ENCODE results near the gene MGAT5B.

MGAT5B gene

DNA sequence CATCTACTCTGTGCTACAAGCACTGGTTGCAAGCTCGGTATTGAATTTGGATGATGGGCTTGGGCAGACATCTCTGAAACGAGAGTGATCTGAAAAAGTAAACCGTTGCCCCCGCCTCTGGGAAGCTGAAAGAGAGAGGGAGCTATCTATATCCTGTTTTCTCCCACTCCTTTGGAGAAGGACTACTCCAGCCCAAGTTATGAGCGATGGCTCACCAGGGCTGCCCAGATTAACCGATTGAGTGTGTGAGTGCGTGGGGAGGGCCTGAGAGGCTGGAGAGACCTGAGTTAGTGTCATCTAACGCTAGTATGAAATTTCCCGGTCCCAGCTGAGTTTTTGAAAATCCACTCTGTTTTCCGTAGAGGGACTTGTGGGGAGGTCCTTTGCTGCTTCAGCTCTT, 11.5 kb downstream of the MGAT5B start:
- DNase-seq (ENCODE audit: low spot score) = no peak

DNA sequence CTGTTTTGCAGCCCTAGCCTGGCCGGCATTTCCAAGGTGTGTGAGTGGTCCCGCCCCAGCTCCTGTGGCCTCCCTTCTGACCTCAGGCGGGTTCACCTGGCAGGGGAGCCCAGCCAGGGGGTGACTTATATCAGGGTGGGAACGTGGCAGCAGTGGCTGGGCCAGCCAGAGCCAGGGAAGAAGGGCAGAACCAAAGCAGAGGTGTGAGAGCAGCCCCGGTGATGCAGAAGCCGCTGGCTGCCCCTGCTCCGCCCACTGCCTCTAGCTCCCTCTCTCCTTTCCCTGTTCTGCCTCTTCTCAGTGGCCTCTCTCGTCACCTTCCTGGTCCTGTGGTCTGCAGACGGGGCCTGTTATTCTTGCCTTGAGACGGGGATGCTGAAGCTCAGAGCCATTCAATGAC, 12.1 kb downstream of the MGAT5B start:
- no peak for DNase-seq (ENCODE audit: low spot score)

DNA sequence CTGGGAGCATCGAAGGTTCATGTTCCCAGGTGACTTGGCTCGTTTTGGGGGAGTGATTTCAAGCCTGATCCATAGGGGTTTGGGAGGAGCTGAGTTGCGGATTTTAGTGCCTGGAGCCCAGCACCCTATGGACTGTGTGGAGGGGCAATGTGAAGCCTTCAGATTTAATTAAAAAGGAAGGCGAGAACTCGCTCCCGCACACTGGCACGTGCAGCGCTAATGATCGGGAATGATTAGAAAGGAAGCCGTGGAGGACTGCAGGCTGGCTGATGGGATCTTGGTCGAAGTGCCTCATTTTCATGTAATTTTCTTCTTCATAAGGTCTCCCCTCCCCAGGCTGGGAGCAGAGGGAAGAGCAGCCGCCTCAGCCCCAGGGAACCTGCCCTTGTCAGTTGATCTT, 12.8 kb downstream of the MGAT5B start:
- no peak for DNase-seq (ENCODE audit: low spot score)

DNA sequence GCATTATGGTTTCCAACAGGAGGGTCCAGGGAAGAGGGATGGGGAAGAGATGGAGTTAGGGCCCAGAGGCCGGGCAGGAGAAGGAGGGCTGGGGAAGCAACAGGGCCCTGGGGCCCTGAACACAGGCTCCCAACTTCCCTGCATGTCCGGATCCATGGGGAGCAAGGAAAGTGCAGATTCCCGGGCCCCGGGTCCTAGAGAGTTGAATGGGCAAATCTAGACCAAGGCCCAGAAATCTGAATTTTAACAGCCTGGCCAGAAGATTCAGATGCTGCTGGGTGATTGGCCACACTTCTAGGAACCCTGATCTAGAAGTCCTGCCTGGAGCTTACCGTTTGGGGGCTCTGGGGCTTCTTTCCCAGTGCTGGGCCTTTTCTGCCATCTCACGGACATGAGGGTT, 13.2 kb downstream of the MGAT5B start:
- no peak for DNase-seq (ENCODE audit: low spot score)

DNA sequence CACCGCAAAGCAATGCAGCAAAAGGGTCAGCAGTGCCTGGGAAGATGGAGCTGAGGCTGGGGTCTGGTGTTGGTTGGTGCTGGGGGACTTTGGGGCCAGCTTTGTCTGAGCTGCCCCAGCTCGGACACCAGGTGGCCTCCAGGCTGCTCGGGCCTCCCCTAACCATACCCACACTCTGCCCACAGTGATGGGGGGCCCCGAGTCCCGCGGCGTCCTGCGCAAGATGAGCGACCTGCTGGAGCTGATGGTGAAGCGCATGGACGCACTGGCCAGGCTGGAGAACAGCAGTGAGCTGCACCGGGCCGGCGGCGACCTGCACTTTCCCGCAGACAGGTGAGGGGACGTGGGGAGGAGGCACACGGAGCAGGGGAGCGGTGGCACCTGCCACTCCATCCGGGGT, 13.8 kb downstream of the MGAT5B start:
- no peak for DNase-seq (ENCODE audit: low spot score)

DNA sequence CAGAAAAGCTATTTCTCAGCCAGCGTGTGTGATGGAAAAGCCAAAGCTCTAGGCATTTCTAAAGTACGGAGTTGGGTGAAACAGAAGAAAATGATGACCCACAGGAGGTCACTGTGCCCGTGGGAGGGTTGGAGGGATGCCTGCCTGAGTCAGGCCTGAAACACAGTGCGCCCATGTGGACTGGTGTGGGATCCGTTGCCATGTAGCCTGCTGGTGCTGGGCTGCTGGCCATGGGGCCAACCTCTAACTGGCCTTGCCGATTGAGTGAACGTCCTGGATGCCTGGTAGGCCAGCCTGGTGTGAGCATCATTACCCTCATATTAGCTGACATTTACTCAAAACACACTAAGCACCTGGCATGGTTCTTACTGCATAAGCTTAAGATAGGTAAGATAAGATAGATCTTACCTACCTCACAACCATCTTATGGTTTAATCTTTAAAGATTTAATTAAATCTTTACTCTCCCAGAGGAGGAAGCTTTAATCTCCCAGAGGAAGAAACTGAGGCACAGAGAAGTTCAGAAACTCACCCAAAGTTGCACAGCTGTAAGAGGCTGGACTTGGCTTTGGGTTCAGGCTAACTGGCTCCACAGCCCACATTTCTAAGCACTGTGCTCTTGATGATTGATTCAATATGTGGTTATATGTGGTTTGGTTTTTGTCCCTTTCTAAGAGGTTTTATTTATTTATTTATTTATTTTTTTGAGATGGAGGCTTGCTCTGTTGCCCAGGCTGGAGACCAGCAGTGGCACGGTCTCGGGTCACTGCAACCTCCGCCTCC, 15.7 kb downstream of the MGAT5B start:
- DNase-seq (ENCODE audit: low spot score) = no peak

DNA sequence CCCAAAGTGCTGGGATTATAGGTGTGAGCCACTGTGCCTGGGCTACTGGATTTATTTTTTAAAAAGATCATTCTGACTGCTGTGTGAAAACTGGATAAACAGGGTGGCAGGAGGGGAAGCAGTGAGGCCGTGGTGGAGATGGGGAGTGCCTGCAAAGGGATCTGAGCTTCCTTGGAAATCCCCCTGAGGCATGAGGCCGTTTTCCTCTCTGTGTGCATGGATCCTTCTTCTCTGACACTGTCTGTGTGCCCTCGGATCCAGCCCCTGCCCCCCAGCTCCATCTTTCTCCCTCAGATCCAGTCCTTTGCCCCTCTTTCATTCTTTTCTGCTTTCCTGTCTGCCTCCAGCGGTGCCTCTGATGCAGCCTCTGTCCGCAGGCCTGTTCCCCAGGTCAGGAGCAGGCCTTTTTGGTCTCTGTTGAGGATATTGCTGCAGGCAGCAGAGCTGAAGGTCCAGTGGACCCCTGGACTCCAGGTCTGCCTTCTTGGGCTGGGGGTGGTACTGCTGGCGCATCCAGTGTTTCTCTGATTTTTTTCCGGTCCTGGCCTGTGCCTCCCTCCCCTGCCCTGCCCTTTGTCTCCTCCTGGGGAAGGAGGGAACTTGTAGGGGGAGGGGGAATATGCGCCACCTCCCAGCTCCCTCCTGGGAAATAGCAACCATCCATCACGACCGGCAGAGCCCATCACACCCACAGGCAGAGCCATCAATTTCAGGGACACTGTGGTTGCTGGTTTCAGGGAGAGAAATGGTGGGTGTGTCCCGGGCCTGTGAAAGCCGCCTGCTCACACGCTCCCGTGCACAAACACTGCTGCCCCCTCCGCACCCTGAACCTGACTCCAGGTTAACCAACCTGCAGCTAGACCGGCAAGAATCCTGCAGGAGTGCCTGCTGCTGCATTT, 17.0 kb downstream of the MGAT5B start:
- peak; percentile 82 for DNase-seq (ENCODE audit: low spot score)

DNA sequence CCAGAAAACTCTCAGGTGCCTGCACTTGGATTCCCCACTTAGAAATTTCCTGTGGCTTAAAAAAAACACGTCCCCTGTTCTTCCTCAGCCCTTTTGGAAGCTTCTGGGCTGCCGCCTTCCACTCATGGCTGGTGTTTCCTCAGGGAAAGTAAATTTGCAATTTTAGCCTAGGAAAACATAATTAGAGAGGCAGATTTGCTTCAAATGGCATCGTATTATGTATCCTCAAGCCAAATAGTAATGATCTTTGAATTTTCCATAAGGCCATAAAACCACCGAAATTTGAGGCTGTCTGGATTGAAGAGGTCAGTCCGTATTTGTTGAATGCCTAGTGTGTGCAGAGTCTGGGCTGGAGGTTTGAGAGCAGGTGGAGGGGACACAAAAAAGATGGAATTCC, 17.7 kb downstream of the MGAT5B start:
- DNase-seq (ENCODE audit: low spot score) = no peak

DNA sequence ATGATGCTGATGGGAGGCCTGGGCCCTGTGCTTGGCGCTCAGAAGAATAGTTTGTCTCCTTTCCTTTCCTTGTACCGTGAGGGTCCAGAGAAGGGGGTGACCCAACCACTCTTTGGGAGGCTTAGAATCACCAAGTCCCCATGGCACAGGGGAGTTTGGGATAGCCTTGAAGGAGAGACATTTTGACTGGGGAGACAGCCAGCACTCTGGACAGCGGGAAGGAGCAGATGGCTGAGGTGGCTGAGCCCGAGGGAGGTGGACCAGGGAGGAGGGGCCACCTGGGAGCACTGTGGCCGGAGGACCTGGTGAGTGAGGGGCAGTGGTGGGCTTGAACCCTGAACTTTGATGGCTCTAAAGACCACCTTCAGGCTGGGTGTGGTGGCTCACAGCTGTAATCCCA, 18.2 kb downstream of the MGAT5B start:
- DNase-seq (ENCODE audit: low spot score) = no peak

DNA sequence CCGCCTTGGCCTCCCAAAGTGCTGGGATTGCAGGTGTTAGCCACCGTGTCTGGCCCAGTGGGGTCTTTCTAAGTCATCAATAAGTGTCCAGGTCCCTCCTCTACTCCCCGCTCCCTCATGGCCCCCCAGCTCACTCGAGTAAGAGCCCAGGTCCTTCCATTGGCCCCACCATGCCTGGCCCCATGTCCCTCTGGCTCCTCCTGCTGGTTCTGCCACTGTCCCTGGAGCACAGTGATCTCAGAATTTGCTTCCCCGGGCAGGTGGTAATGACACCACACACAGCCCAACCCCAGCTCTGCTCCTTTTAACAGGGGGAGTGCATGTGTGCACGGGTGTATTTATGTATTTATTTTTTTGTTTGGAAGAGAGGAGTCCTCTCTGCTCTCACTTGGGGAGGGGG, 19.6 kb downstream of the MGAT5B start:
- DNase-seq (ENCODE audit: low spot score) = no peak

DNA sequence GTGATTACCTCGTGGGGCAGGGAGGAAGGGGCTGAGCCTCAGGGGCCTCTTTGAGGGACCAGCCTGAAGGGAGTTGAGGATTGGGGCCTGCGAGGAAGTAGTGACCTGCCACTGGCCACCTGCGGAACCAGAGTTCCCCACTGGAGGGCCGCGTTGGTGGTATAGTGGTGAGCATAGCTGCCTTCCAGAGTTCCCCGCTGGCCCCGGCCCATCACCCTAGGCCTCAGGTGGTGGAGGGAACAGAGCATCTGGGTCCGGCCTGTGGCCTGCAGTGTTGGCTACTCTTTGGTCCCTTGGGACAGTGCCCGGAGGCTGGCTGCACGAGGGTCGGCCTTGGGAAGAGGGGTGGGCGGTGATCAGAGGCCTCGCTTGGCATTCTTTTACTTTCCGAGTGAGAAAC, 20.5 kb downstream of the MGAT5B start:
- no peak for DNase-seq (ENCODE audit: low spot score)

DNA sequence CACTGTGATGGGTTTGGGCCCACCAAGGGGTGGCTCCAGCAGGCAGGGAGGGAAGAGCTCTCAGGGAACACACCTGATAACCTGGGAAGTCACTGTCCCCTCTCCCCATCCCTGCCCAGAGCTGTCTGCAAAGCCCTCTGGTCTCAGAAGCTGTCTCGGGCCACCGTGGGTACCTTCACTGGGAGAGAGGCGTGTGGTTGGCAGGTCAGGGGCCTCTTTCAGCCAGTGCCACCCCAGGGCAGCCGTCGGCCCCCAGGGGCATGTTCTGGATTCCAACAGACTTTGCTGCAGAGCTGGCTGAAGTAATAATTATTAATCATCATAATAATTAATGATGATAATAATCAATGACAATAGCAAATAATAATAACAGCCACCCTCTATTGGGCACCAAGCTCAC, 21.1 kb downstream of the MGAT5B start:
- no peak for DNase-seq (ENCODE audit: low spot score)

DNA sequence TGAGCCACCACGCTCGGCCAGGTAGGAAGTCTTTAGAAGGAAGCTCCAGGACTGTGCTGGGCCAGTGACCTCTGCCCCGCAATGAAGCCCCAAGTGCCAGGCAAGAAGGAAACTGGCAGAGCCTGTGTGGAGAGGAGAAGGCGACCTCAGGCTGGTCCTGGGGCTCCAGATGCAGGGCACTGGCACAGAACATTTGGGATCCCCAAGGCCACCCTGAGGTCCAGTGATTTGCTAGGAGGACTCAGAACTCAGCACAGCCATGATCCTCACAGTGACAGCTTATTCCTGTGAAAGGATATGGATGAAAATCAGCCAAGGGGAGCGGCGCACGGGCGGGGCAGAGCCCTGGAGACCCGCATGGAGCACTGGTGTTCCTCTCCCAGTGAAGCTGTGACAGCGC, 24.1 kb downstream of the MGAT5B start:
- no peak for DNase-seq (ENCODE audit: low spot score)

DNA sequence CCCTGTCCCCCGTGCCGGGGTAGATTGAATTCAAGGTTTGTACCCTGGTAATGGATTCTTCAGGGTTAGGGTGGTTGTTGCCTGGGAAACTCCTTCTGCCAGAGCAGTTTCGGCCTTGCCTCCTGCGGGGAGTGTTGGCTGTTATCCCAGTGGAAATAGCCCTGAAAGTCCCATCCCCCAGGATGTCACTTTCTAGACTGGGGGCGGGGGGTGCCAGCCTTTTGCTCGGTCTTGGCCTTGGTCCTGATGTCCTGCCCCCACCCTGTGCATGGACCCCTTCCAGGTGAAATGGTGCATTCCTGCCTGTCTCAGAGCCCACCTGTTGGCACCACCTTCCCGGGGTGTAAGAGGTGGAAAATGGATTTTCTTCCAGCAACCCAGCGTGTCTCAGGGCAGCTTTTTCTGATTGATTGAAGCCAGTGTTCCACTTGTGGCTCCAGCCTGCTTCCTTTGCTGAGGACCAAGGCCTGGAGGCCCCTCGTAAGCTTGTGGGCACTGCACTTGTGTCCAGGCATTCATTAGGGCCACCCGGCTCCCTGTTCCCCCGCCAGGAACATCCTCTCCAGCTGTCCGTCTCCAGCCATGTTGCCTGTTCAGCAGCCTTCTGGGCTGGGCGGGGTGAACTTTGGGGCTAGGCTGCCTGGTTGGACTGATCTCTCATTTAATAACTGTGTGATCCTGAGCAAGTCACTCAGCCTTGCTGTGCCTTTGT, 25.6 kb downstream of the MGAT5B start:
- no peak for DNase-seq (ENCODE audit: low spot score)

DNA sequence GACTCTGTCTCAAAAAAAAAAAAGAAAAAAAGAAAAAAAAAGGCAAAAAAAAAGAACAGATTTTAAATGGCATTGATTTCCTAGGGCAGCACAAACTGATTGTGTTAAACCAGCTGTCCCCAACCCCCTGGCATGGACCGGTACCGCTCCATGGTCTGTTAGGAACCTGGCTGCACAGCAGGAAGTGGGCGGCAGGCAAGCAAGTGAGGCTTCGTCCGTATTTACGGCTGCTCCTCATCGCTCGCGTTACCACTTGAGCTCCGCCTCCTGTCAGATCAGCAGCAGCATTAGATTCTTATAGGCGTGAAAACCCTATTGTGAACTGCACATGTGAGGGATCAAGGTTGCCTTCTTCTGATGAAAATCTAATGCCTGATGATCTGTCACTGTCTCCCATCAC, 26.6 kb downstream of the MGAT5B start:
- no peak for DNase-seq (ENCODE audit: low spot score)

DNA sequence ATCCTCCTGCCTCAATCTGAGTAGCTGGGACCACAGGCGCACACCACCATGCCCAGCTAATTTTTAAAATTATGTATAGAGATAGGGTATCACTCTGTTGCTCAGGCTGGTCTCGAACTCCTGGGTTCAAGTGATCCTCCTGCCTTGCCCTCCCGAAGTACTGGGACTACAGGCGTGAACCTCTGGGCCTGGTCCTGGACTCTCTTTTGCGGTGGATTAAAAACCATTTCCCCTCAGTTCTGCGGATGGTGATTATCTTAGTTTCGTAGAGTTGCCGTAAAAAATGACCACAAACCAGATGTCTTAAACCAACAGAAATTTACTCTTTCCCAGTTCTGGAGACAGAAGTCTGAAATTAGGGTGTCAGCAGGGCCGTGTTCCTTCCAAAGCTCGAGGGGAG, 28.8 kb downstream of the MGAT5B start:
- no peak for DNase-seq (ENCODE audit: low spot score)

DNA sequence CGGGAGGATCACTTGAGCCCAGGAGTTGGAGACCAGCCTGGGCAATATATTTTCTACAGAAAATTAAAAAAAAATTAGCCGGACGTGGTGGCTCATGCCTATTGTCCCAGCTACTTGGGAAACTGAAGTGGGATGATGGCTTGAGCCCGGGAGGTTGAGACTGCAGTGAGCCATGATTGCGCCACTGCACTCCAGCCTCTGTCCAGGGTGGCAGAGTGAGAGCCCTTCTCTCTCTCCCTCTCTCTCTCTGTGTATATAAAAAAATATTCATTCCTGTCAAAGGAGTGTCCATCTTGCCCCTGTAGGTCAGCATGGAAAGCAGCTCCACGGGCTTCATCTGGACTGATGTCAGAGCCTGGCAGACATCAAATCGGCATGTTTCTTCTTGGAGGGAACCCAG, 31.2 kb downstream of the MGAT5B start:
- DNase-seq (ENCODE audit: low spot score) = no peak

DNA sequence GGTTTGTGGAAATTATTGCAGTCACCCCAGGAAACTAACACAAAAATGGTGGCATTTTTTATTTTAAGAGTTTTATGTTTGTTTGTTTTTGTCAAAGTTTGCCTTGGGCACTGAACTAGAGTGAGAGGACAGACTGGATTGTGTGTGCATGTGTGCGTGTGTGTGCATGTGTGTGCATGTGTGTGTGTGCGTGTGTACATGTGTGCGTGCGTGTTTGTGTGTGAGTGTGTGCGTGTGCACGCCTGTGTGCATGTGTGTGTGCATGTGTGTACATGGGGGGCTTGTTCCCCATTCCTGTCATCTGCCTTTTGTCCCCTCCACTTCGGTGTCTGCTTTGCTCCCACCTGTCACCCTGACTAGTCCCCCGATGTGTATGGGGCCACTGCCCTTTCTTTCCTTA, 32.5 kb downstream of the MGAT5B start:
- no peak for DNase-seq (ENCODE audit: low spot score)

DNA sequence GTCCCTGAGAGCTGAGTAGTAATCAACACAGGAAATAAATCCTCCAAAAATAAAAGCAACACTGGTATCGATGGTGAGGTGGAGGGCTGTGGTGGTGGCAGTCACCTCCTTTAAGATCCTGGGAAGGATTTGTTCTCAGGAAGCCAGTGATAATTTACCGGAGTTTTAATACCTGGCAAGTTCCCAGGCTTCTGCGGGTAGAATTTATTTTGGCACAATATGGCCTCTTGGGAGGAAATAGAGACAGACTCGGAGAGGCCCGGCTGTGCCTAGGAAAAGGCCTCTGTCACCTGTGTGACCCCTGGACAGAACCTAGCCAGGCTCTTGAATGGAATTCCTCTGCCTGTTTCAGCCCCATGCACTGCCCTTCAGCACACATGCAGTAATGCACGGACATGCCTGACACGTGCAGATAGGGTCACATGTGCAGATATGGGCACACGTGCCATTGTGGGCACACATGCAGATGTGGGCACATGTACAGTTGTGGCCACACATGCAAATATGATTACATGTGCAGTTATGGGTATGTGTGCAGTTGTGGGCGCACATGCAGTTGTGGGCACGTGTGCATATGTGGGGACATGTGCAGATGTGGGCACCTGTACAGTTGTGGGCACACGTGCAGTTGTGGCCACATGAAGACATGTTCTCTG, 33.5 kb downstream of the MGAT5B start:
- DNase-seq (ENCODE audit: low spot score) = no peak

DNA sequence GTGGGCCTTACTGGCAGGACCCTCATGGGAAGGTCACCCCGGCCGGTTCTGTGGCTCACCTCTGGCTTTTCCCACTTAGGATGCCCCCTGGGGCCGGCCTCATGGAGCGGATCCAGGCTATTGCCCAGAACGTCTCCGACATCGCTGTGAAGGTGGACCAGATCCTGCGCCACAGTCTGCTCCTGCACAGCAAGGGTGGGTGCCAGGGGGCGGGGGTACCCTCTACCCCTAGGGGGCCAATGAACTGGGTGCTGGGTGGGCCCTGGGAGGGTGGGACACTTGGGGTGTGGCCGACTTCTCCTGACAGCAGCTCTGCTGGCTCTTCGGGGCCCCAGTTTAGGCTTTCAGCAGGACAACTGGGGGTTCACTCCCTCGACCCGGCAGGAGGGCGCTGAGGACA, 34.3 kb downstream of the MGAT5B start:
- no peak for DNase-seq (ENCODE audit: low spot score)

DNA sequence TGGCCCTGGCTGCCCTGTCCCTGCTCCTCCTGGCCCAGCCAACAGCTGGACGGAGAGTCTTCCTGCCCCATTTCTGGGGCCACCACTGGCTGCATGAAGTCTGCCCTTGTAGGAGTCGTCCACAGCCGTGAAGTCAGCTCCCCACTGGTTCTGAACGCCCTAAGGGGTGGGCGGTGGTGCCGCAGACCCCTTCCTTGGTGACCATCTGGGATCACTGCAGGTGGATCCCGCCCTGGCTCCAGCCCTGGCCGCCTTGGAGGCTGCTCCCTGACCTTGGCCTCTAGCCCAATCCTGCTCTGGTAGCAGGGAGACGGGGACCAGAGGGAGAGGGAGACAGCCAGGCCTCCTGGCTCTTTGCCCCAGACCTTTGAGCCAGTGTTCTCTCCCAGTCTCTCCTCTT, 35.4 kb downstream of the MGAT5B start:
- no peak for DNase-seq (ENCODE audit: low spot score)

DNA sequence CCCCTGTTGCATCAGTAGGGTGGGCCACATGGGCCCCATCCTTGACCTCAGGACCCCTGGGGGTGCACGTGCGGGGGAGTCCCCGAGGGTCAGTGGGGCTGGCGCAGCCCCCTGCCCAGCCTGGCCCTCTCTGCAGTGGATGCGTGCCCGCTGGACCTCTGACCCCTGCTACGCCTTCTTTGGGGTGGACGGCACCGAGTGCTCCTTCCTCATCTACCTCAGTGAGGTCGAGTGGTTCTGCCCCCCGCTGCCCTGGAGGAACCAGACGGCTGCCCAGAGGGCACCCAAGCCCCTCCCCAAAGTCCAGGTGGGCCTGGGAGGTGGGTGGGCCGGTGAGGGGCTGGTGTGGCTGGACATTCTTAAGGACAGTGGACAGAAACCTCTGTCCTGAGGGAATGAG, 35.9 kb downstream of the MGAT5B start:
- DNase-seq (ENCODE audit: low spot score) = no peak

Data from SK-N-DZ (cell line).